ENCODE results near the gene TRIO.

- TF ChIP-seq CTCF (IDR thresholded peaks at IDR 0.05; ENCODE audit: low read depth, low read length, poor library complexity, severe bottlenecking) (no peak), EZH2phosphoT487 (IDR thresholded peaks at IDR 0.05; ENCODE audit: borderline replicate concordance, low read length) (no peak)
These were observed 338.9 kb downstream of the TRIO start for GRCh38 chr5:14482085-14482484.
